Hepatocyte (in vitro differentiated cells): ENCODE measurements around the gene RPL29. TPM values are rescaled to one million over a fixed set of nuclear protein-coding genes. Genes with fewer than 3 reads are reported as not detected.

Source experiments
- DNase-seq: peaks from one replicate; pipeline ENCODE4 v3.0.0-alpha.2; 2016; ENCODE audit warnings: low spot score
- H2AFZ ChIP-seq: fragments of 200-600 bp; sonication (generic); 2 replicates; pipeline ENCODE4 v1.6.0; 2016; ENCODE audit warnings: antibody characterized with exemption, mild to moderate bottlenecking
- H3K27ac ChIP-seq: fragments of 200-600 bp; sonication (generic); 2 replicates; pipeline ENCODE4 v1.5.1; 2016; ENCODE audit warnings: mild to moderate bottlenecking
- H3K27me3 ChIP-seq: fragments of 200-600 bp; sonication (generic); 2 replicates; pipeline ENCODE4 v1.6.1; 2016
- H3K36me3 ChIP-seq: fragments of 200-600 bp; sonication (generic); replicated peaks from 2 replicates; pipeline ENCODE4 v1.5.1; 2016; ENCODE audit warnings: low read depth; ENCODE audit not compliant: insufficient read depth
- H3K4me1 ChIP-seq: fragments of 200-600 bp; sonication (generic); 2 replicates; pipeline ENCODE4 v1.5.1; 2016; ENCODE audit warnings: mild to moderate bottlenecking, moderate library complexity; ENCODE audit not compliant: insufficient read depth
- H3K4me2 ChIP-seq: fragments of 200-600 bp; sonication (generic); 2 replicates; pipeline ENCODE4 v1.6.0; 2016
- H3K4me3 ChIP-seq: fragments of 200-600 bp; sonication (generic); 2 replicates; pipeline ENCODE4 v1.5.1; 2016; ENCODE audit warnings: mild to moderate bottlenecking
- H3K79me2 ChIP-seq: fragments of 200-600 bp; sonication (generic); 2 replicates; pipeline ENCODE4 v1.6.0; 2017; ENCODE audit warnings: mild to moderate bottlenecking
- H3K9me2 ChIP-seq: fragments of 200-600 bp; sonication (generic); replicated peaks from 2 replicates; pipeline ENCODE4 v1.6.0; 2017; ENCODE audit warnings: mild to moderate bottlenecking; ENCODE audit not compliant: insufficient read depth
- H3K9me3 ChIP-seq: fragments of 200-600 bp; sonication (generic); 2 replicates; pipeline ENCODE4 v1.5.1; 2016; ENCODE audit warnings: low read depth, mild to moderate bottlenecking
- H4K20me1 ChIP-seq: fragments of 200-600 bp; sonication (generic); 2 replicates; pipeline ENCODE4 v1.6.0; 2016; ENCODE audit warnings: mild to moderate bottlenecking; ENCODE audit not compliant: insufficient read depth, poor library complexity, severe bottlenecking
- EZH2 ChIP-seq: fragments of 200-600 bp; sonication (generic); IDR thresholded peaks from 2 replicates; pipeline ENCODE4 v1.6.1; 2016; ENCODE audit warnings: antibody characterized with exemption, mild to moderate bottlenecking, borderline replicate concordance
- EZH2phosphoT487 ChIP-seq: fragments of 200-600 bp; sonication (generic); IDR thresholded peaks from one replicate; pipeline ENCODE4 v1.6.1; 2018; ENCODE audit warnings: antibody characterized with exemption, mild to moderate bottlenecking, low read depth, moderate library complexity; ENCODE audit not compliant: unreplicated experiment, severe bottlenecking
- WGBS: methylation state at CpG from one replicate; pipeline ENCODE4 v1.1.6; 2016; ENCODE audit warnings: low lambda C conversion rate; ENCODE audit errors: missing lambda C conversion rate; 5-methylcytosine and 5-hydroxymethylcytosine counted together
- polyA plus RNA-seq: library from polyadenylated mRNA; unstranded; fragments of >200 nt; fragmentation: Nextera tagmentation; extraction: Ambion mirVana; gene quantifications from 2 replicates; pipeline ENCODE4 v1.2.1, GENCODE V29; 2016
- total RNA-seq: library from RNA; depleted of rRNA; stranded (reverse); fragments of >200 nt; gene quantifications from 2 replicates; pipeline ENCODE4 v1.2.3, GENCODE V29; 2014
- TF ChIP-seq, protein P1 (sequence below): fragments of 200-600 bp; sonication (generic); IDR thresholded peaks from 2 replicates; pipeline ENCODE4 v1.5.1; 2016; ENCODE audit warnings: antibody characterized with exemption, mild to moderate bottlenecking; ENCODE audit not compliant: poor library complexity

The RPL29 gene
- total and polyA plus RNA-seq, 2 experiments from 2014 or later = 786 to 981 TPM

DNA sequence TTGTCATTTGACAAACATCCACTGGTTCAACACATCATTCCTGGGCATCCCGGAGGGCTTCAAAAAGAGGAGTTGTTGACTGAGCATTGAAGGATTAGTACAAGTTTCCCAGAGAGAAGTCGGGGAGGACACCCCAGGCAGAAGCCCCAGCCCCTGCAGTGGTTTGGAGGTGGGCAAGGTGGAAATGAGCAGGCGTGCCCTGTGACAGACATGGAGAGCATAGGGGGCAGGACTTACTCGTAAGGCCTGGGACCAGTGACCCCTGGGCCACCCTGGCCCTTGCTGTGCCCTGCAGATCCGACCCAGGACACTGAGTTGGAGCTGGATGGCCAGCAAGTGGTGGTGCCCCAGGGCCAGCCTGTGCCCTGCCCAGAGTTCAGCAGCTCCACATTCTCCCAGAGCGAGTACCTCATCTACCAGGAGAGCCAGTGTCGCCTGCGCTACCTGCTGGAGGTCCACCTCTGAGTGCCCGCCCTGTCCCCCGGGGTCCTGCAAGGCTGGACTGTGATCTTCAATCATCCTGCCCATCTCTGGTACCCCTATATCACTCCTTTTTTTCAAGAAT, 47.6 kb downstream of the RPL29 start:
- H3K9me3 ChIP-seq = no peaks in the 10 kb centered on the region
- H3K4me2 ChIP-seq = no peak overlapping the region
- no peaks in the 10 kb centered on the region for H3K9me2 ChIP-seq
- WGBS = 88% methylated on average over 10 of the region's 10 CpGs
- no peak overlapping the region for H2AFZ ChIP-seq
- H3K4me1 ChIP-seq = peaks cover under 1% of the 10 kb centered on the region
- no peaks in the 10 kb centered on the region for H4K20me1 ChIP-seq
- no peaks in the 10 kb centered on the region for H3K79me2 ChIP-seq
- H3K4me3 ChIP-seq = no peak overlapping the region
- H3K27ac ChIP-seq = no peak overlapping the region
- TF ChIP-seq, protein P1, sequence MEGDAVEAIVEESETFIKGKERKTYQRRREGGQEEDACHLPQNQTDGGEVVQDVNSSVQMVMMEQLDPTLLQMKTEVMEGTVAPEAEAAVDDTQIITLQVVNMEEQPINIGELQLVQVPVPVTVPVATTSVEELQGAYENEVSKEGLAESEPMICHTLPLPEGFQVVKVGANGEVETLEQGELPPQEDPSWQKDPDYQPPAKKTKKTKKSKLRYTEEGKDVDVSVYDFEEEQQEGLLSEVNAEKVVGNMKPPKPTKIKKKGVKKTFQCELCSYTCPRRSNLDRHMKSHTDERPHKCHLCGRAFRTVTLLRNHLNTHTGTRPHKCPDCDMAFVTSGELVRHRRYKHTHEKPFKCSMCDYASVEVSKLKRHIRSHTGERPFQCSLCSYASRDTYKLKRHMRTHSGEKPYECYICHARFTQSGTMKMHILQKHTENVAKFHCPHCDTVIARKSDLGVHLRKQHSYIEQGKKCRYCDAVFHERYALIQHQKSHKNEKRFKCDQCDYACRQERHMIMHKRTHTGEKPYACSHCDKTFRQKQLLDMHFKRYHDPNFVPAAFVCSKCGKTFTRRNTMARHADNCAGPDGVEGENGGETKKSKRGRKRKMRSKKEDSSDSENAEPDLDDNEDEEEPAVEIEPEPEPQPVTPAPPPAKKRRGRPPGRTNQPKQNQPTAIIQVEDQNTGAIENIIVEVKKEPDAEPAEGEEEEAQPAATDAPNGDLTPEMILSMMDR = no peak
- TF ChIP-seq EZH2 = no peak
- no peak for TF ChIP-seq EZH2phosphoT487
- DNase-seq = no peak
- H3K27me3 ChIP-seq = peaks cover under 1% of the 10 kb centered on the region
- no peaks in the 10 kb centered on the region for H3K36me3 ChIP-seq

DNA sequence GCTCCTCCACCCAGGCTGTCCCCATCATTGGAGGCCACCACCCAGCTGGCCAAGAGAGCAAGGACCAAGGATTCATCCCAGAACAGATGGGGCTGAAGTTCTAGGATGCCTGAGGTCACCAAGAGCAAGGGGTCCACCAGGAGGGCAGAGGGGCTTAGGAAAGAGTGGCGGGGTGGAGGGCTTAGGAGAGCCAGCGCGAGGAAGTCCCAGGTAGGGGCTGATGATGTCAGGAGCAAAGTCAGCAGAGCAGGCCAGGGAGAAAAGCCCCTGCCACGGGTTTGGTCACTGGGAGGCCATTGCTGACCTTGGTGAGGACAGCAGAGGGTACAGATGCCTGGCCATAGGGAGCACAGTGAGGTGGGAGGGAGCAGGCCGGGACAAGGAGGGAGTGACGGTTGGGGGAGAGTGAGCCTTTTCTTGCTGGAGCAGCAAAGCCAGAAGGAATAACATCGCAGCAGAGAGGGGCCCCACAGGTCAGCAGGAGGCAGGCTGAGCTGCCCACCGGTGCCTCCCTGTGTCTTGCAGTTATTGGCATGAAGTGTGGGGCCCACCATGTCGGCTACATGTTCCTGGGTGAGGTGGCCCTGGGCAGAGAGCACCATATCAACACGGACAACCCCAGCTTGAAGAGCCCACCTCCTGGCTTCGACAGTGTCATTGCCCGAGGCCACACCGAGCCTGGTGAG, 48.3 kb downstream of the RPL29 start:
- Histone ChIP-seq H3K4me1 (peaks cover 8% of the 10 kb centered on the region), H3K9me2 (no peaks in the 10 kb centered on the region), H3K4me3 (no peak overlapping the region), H3K79me2 (no peaks in the 10 kb centered on the region), H3K27me3 (no peaks in the 10 kb centered on the region), H4K20me1 (no peaks in the 10 kb centered on the region), H3K4me2 (no peak overlapping the region), H3K27ac (no peak overlapping the region), H2AFZ (no peak overlapping the region), H3K36me3 (no peaks in the 10 kb centered on the region), H3K9me3 (no peaks in the 10 kb centered on the region)
- no peak for DNase-seq
- TF ChIP-seq, protein P1 = no peak
- TF ChIP-seq EZH2 (no peak), EZH2phosphoT487 (no peak)
- 79% methylated on average over 13 of the region's 13 CpGs for WGBS

DNA sequence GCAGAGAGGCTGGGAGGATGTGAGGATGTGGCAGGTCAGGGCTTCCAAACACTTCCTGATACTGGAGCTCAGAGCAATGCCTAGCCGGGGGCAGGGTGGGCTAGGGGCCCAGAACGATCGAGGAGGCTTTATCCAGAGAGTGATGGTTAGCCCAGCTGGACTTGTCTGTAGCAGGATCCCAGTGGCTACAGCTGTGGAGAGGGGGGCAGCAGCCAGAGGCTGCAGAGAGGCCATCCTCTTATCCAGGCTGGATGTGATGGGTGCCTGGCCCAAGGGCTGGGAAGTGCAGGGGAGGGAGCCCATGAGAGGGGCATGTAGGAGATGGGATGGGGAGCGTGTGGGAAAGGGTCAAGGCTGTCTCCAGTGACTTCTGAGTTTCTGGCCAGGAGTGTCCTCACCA, 48.9 kb downstream of the RPL29 start:
- no peaks in the 10 kb centered on the region for H3K36me3 ChIP-seq
- no peak overlapping the region for H3K4me3 ChIP-seq
- no peaks in the 10 kb centered on the region for H3K9me3 ChIP-seq
- DNase-seq = no peak
- peaks cover 10% of the 10 kb centered on the region for H3K4me1 ChIP-seq
- TF ChIP-seq EZH2phosphoT487 (no peak), EZH2 (no peak)
- TF ChIP-seq, protein P1 = no peak
- H3K27me3 ChIP-seq = no peaks in the 10 kb centered on the region
- no peaks in the 10 kb centered on the region for H4K20me1 ChIP-seq
- WGBS = 83% methylated on average over 4 of the region's 4 CpGs
- H3K9me2 ChIP-seq = no peaks in the 10 kb centered on the region
- no peak overlapping the region for H2AFZ ChIP-seq
- H3K79me2 ChIP-seq = no peaks in the 10 kb centered on the region
- no peak overlapping the region for H3K27ac ChIP-seq
- H3K4me2 ChIP-seq = no peak overlapping the region
